Pulmonary artery endothelial cell (primary cell): Measurements from ENCODE around the gene PGAM5. TPM values are rescaled to one million over a fixed set of nuclear protein-coding genes. Genes with fewer than 3 reads are reported as not detected.
A peak's percentile ranks its signal among the peaks of the same experiment; 100 is the strongest.
"Not testable (repeated sequence)": the region's sequence is repeated elsewhere in the genome, so short reads cannot be mapped to it uniquely, and the experiment has no call there.

Experiments used
- DNase-seq: peaks from one replicate; pipeline ENCODE4 v3.0.0-alpha.2; 2011; ENCODE audit warnings: low read depth, low spot score
- total RNA-seq: library from RNA; depleted of rRNA; stranded (reverse); fragments of >200 nt; gene quantifications from 2 replicates; pipeline ENCODE4 v1.2.3, GENCODE V29; 2014

Gene PGAM5
- total RNA-seq, 1 donor from 2014 or later, result 89.2 TPM

GRCh38 chr12:132687211-132688164, 23.2 kb upstream of the PGAM5 start, which contains the start of the genes POLE and PXMP2:
Gene POLE (minus strand): TSS chr12:132687342. CDS start chr12:132687315, 27 bp downstream.
Gene PXMP2 (plus strand): TSS chr12:132687587. CDS start chr12:132687671, 84 bp downstream.
- peak; percentile 74 for DNase-seq

GRCh38 chr12:132689227-132689626, 21.4 kb upstream of the PGAM5 start:
- no peak for DNase-seq

GRCh38 chr12:132690112-132690511, 20.5 kb upstream of the PGAM5 start:
- no peak for DNase-seq

GRCh38 chr12:132692030-132692429, 18.6 kb upstream of the PGAM5 start:
- not testable (repeated sequence) for DNase-seq

GRCh38 chr12:132694888-132695287, 15.8 kb upstream of the PGAM5 start:
- not testable (repeated sequence) for DNase-seq

- DNase-seq, result no peak
These were observed 15.2 kb upstream of the PGAM5 start for GRCh38 chr12:132695431-132695830.

- no peak for DNase-seq
These were observed 12.3 kb upstream of the PGAM5 start for GRCh38 chr12:132698341-132698740.

- no peak for DNase-seq
These were observed 10.3 kb upstream of the PGAM5 start for GRCh38 chr12:132700212-132700822.

- DNase-seq, result no peak
These were observed 8.0 kb upstream of the PGAM5 start for GRCh38 chr12:132702640-132703039.

GRCh38 chr12:132703641-132704040, 7.0 kb upstream of the PGAM5 start:
- DNase-seq, result no peak

- DNase-seq, result no peak
These were observed 3.4 kb upstream of the PGAM5 start for GRCh38 chr12:132707241-132707640.

GRCh38 chr12:132708150-132708549, 2.5 kb upstream of the PGAM5 start:
- no peak for DNase-seq

- DNase-seq, result no peak
These were observed 618 bp upstream of the PGAM5 start for GRCh38 chr12:132710043-132710404.

GRCh38 chr12:132711080-132711843, 620 bp downstream of the PGAM5 start:
- no peak for DNase-seq

- no peak for DNase-seq
These were observed 2.5 kb downstream of the PGAM5 start for GRCh38 chr12:132713123-132713522.

- no peak for DNase-seq
These were observed 5.2 kb downstream of the PGAM5 start for GRCh38 chr12:132715874-132716273.

- no peak for DNase-seq
These were observed 5.7 kb downstream of the PGAM5 start for GRCh38 chr12:132716356-132716755.

GRCh38 chr12:132717011-132717410, 6.4 kb downstream of the PGAM5 start:
- DNase-seq, result no peak

- no peak for DNase-seq
These were observed 7.1 kb downstream of the PGAM5 start for GRCh38 chr12:132717531-132718387.

- DNase-seq, result no peak
These were observed 8.0 kb downstream of the PGAM5 start for GRCh38 chr12:132718644-132719043.
